ENCODE data around the gene TSPAN3.

GRCh38 chr15:76996076-76996525 is 74.8 kb downstream of the TSPAN3 start:
- TF ChIP-seq CTCF (IDR thresholded peaks at IDR 0.05): no peak
- no peak for TF ChIP-seq POLR2A (IDR thresholded peaks at IDR 0.05)
